ENCODE measurements around the gene GP2.
"Not testable (repeated sequence)": the region's sequence is repeated elsewhere in the genome, so short reads cannot be mapped to it uniquely, and the experiment has no call there.

The GP2 gene

GRCh38 chr16:20323591-20324117 lies 3.7 kb downstream of the GP2 start:
- no peak for DNase-seq

- no peak for DNase-seq
Measured at GRCh38 chr16:20322696-20323095, 4.6 kb downstream of the GP2 start.

GRCh38 chr16:20321671-20322070 lies 5.6 kb downstream of the GP2 start:
- DNase-seq: no peak

GRCh38 chr16:20321051-20321450 lies 6.3 kb downstream of the GP2 start:
- not testable (repeated sequence) for DNase-seq

GRCh38 chr16:20320592-20320991 lies 6.7 kb downstream of the GP2 start:
- DNase-seq: no peak

- no peak for DNase-seq
Measured at GRCh38 chr16:20320178-20320577, 7.1 kb downstream of the GP2 start.

- no peak for DNase-seq
Measured at GRCh38 chr16:20319406-20319805, 7.9 kb downstream of the GP2 start.

GRCh38 chr16:20318437-20318836 lies 8.9 kb downstream of the GP2 start:
- DNase-seq: no peak

GRCh38 chr16:20318006-20318405 lies 9.3 kb downstream of the GP2 start:
- no peak for DNase-seq

GRCh38 chr16:20317117-20317516 lies 10.2 kb downstream of the GP2 start:
- no peak for DNase-seq

- DNase-seq: no peak
Measured at GRCh38 chr16:20316715-20317114, 10.6 kb downstream of the GP2 start.

- no peak for DNase-seq
Measured at GRCh38 chr16:20315764-20316163, 11.5 kb downstream of the GP2 start.

GRCh38 chr16:20314575-20314974 lies 12.7 kb downstream of the GP2 start:
- no peak for DNase-seq

GRCh38 chr16:20313741-20314140 lies 13.6 kb downstream of the GP2 start:
- DNase-seq: no peak

GRCh38 chr16:20312536-20313095 lies 14.7 kb downstream of the GP2 start:
- not testable (repeated sequence) for DNase-seq

GRCh38 chr16:20311548-20311947 lies 15.8 kb downstream of the GP2 start:
- no peak for DNase-seq

GRCh38 chr16:20310421-20311395 lies 16.6 kb downstream of the GP2 start:
- no peak for DNase-seq

- DNase-seq: no peak
Measured at GRCh38 chr16:20309786-20310185, 17.5 kb downstream of the GP2 start.

GRCh38 chr16:20308801-20309590 lies 18.3 kb downstream of the GP2 start:
- DNase-seq: no peak

- DNase-seq: no peak
Measured at GRCh38 chr16:20308266-20308665, 19.0 kb downstream of the GP2 start.

- no peak for DNase-seq
Measured at GRCh38 chr16:20307791-20308190, 19.5 kb downstream of the GP2 start.

GRCh38 chr16:20307240-20307671 lies 20.1 kb downstream of the GP2 start:
- no peak for DNase-seq

- DNase-seq: no peak
Measured at GRCh38 chr16:20306401-20306800, 20.9 kb downstream of the GP2 start.
